Measurements from ENCODE around the gene CRYGS.
"Not testable (repeated sequence)": the region's sequence is repeated elsewhere in the genome, so short reads cannot be mapped to it uniquely, and the experiment has no call there.

The CRYGS gene

DNA sequence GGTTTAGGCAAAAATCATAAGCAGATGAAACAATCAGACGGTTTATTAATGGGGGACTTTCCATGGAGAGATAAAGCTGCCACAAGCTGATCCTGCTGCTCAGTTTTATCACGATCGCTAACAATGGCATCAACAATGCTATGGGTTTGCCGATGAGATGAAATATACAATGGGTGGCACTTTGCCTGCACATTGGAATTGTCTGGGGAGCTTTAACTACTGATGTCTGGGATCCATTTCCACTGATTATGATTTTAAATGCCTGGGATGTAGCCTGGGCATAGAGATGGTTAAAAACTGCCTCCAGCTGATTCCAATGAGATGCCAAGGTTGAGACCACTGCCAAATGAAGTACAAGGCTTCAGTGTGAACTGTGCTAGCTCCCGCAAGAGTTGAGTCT lies 30.8 kb downstream of the CRYGS start:
- H3K9ac ChIP-seq (ENCODE audit: low read length) = no peak overlapping the region
- H3K36me3 ChIP-seq (ENCODE audit: control insufficient read depth, low read depth, low read length) = no peaks in the 10 kb centered on the region
- H3K4me1 ChIP-seq (ENCODE audit: control insufficient read depth, low read depth, low read length) = peaks cover 6% of the 10 kb centered on the region
- H3K4me3 ChIP-seq (ENCODE audit: low read length) = no peak overlapping the region
- no peaks in the 10 kb centered on the region for H3K9me3 ChIP-seq (ENCODE audit: control insufficient read depth, low read depth, low read length)
- H3K27me3 ChIP-seq (ENCODE audit: control insufficient read depth, insufficient read depth, low read length) = no peaks in the 10 kb centered on the region
- H3K27ac ChIP-seq (ENCODE audit: low read length) = no peak overlapping the region

DNA sequence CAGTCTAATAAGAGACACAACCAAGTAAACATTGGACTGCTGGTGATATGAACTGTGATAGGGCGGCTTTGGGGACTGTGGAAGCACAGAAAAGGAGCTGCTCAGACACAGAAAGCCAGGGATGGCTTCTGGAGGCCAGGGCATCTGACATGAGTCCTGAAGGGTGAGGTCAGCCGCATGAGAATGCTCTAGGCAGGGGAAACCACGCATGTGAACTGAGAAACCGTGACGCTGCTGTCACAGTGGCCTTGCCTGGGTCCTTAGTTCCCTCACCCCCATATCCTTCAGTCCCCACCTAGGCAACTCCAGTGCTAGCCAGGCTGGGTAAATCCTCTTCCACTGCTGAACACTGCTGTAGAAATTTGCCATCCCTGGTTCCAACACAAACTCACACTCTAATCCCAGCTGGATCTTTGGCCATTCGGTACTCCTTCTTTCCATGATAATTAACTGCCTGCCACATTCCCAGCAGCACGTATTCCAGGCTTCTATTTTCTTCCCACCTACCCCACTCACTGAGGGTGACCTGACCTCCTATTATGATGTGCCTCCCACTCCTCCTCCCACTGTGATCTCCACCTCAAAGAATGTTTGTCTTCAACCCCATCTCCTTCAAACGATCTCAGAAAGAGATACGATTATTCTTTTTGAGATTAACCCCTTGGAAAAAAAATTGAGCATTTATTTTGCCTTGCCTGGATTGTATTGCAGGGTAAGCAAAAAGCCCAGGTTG lies 31.4 kb downstream of the CRYGS start:
- Histone ChIP-seq H3K27me3 (ENCODE audit: control insufficient read depth, insufficient read depth, low read length) (no peaks in the 10 kb centered on the region), H3K9ac (ENCODE audit: low read length) (no peak overlapping the region), H3K4me3 (ENCODE audit: low read length) (no peak overlapping the region), H3K27ac (ENCODE audit: low read length) (no peak overlapping the region), H3K36me3 (ENCODE audit: control insufficient read depth, low read depth, low read length) (no peaks in the 10 kb centered on the region), H3K9me3 (ENCODE audit: control insufficient read depth, low read depth, low read length) (no peaks in the 10 kb centered on the region), H3K4me1 (ENCODE audit: control insufficient read depth, low read depth, low read length) (peaks cover 6% of the 10 kb centered on the region)

DNA sequence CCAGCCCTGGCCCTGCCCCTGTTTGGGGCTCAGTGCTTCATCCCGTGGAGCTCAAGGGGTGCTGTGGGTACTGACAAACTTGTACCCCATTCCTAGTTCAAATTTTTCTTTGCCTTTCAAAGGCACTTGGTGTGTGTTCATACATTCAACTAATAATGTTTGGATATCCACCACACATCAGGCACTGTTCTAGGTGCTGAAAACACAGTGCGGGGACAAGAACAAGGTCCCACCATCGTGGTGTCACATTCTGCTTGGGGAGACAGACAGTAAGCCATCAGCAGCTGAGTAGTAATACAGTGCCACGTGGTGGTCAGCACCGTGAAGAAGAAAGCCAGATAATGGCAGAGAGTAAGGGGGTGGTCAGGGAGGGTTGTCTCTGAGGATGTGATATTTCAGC lies 32.5 kb downstream of the CRYGS start:
- Histone ChIP-seq H3K9ac (ENCODE audit: low read length) (no peak overlapping the region), H3K4me1 (ENCODE audit: control insufficient read depth, low read depth, low read length) (peaks cover 6% of the 10 kb centered on the region), H3K27ac (ENCODE audit: low read length) (no peak overlapping the region), H3K4me3 (ENCODE audit: low read length) (no peak overlapping the region), H3K9me3 (ENCODE audit: control insufficient read depth, low read depth, low read length) (no peaks in the 10 kb centered on the region), H3K36me3 (ENCODE audit: control insufficient read depth, low read depth, low read length) (no peaks in the 10 kb centered on the region), H3K27me3 (ENCODE audit: control insufficient read depth, insufficient read depth, low read length) (no peaks in the 10 kb centered on the region)

DNA sequence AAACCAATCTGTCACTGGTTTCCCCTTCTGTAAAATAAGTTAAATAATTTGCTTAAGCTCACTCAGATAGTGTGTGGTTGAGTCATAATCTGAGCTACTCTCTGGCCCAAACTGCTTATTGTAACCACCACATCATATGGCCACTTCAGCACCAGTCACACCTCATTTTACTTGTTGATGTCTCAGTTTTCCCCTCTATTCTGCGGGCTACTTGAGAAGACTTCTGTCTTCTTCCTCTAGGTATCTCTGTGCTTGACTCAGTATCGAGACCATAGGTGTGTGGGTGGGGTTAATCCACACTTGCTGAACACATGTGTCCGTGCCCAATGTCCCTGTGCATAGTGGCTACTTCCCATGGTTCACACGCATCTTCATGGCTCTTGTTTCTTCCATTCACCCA lies 32.9 kb downstream of the CRYGS start:
- Histone ChIP-seq H3K9me3 (ENCODE audit: control insufficient read depth, low read depth, low read length) (no peaks in the 10 kb centered on the region), H3K9ac (ENCODE audit: low read length) (no peak overlapping the region), H3K36me3 (ENCODE audit: control insufficient read depth, low read depth, low read length) (no peaks in the 10 kb centered on the region), H3K27me3 (ENCODE audit: control insufficient read depth, insufficient read depth, low read length) (no peaks in the 10 kb centered on the region), H3K4me1 (ENCODE audit: control insufficient read depth, low read depth, low read length) (peaks cover 6% of the 10 kb centered on the region), H3K4me3 (ENCODE audit: low read length) (no peak overlapping the region), H3K27ac (ENCODE audit: low read length) (no peak overlapping the region)

DNA sequence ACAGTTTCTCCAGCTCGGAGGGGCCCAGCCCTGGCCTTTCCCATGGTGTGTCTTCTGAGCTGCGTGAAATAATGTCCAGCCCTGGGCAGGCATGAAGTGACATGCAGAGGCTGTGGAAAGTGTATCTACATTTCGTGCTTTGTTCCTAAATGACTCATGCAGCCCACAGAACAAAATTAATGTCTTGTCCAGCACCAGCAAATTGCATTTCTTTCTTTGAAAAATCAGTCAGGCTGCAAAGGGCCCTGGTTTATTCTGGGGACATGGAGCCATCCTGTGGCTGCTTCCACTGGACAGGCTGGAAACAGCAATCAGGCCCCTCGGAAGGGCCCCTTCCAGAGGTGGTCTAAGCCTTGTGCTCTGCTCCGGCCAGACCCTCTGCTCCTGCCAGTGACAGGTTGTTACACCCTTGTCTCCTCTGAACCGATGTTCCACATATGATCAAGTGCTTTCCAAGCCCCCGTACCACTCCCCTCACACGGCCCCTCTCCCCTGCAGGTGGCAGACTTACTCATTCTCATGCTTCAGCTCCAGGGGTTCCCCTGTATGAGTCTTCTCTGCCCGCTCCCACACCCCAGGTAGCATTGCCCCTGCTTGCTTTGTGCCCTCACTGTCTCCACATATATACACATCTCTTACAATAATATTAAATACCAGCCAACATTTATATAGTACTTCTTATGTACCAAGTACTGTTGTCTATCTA lies 33.7 kb downstream of the CRYGS start:
- Histone ChIP-seq H3K4me3 (ENCODE audit: low read length) (no peak overlapping the region), H3K4me1 (ENCODE audit: control insufficient read depth, low read depth, low read length) (peaks cover 6% of the 10 kb centered on the region), H3K9me3 (ENCODE audit: control insufficient read depth, low read depth, low read length) (no peaks in the 10 kb centered on the region), H3K27me3 (ENCODE audit: control insufficient read depth, insufficient read depth, low read length) (no peaks in the 10 kb centered on the region), H3K27ac (ENCODE audit: low read length) (no peak overlapping the region), H3K9ac (ENCODE audit: low read length) (no peak overlapping the region), H3K36me3 (ENCODE audit: control insufficient read depth, low read depth, low read length) (no peaks in the 10 kb centered on the region)

DNA sequence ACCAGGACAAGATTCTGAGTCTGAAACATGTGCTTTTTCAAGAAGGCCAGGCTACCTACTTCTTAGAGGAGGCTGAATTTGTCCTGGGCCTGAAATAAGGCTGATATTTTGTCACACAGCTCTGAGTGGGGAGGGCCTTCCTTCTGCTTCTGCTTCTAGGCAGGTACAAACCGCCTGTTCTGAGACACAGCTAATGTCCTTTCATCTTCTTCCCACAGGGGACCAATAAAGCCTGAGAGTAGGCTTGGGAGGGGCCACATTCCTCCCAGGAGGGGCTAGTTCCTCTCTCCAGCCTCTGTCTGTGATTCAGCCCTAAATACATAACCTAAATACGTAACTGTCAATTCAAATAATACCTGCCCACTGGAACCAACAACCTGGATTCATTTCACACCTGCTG lies 34.8 kb downstream of the CRYGS start:
- no peaks in the 10 kb centered on the region for H3K9me3 ChIP-seq (ENCODE audit: control insufficient read depth, low read depth, low read length)
- no peaks in the 10 kb centered on the region for H3K27me3 ChIP-seq (ENCODE audit: control insufficient read depth, insufficient read depth, low read length)
- H3K36me3 ChIP-seq (ENCODE audit: control insufficient read depth, low read depth, low read length) = no peaks in the 10 kb centered on the region
- H3K9ac ChIP-seq (ENCODE audit: low read length) = no peak overlapping the region
- H3K4me1 ChIP-seq (ENCODE audit: control insufficient read depth, low read depth, low read length) = peaks cover 6% of the 10 kb centered on the region
- no peak overlapping the region for H3K4me3 ChIP-seq (ENCODE audit: low read length)
- H3K27ac ChIP-seq (ENCODE audit: low read length) = no peak overlapping the region

DNA sequence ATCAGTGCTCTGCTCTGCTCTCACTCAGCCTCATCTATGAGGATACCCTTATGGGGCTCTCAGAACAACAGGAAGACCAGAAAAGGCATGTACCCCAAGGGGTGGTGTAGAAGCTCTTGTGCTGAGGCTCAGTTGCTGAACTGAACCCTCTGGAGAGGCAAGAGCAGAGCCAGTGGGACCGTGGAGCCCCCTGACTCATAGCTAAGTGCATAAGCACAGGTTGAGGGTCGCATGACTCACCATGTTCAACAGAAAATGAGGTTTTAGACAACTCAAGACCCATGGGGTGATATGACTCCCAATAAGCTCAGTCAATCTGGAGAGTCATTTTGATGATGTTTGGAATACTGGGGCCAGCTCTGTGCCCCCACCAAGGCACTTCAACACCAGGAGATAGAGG lies 37.3 kb downstream of the CRYGS start:
- Histone ChIP-seq H3K36me3 (ENCODE audit: control insufficient read depth, low read depth, low read length) (no peaks in the 10 kb centered on the region), H3K9ac (ENCODE audit: low read length) (no peak overlapping the region), H3K9me3 (ENCODE audit: control insufficient read depth, low read depth, low read length) (no peaks in the 10 kb centered on the region), H3K27ac (ENCODE audit: low read length) (no peak overlapping the region), H3K27me3 (ENCODE audit: control insufficient read depth, insufficient read depth, low read length) (no peaks in the 10 kb centered on the region), H3K4me1 (ENCODE audit: control insufficient read depth, low read depth, low read length) (peaks cover 9% of the 10 kb centered on the region), H3K4me3 (ENCODE audit: low read length) (no peak overlapping the region)

DNA sequence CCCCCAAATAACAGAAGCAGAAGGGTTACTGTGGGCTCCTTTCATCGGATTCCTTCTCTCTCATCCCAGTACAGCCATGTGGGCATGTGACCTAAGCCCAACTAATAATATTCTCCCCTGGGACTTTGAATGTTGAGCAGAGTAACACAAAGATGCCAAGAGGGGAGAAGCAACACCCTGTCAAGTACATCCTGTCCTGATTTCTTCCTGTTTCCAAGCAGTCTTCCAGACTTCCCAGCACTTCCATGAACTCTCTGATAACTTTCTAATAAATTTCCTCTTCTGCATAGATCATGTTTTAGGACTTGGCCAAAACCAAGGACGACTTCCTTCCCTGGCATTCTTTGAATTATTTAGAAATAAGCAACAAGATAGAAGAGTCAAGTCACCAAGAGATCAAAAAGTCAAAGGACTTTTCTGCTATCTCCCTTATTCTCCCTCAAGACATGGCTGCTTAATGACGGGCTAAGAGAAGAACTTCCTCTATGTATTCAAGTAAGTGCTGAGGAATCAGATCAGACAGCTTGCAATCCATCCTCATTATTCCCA lies 37.9 kb downstream of the CRYGS start:
- Histone ChIP-seq H3K4me1 (ENCODE audit: control insufficient read depth, low read depth, low read length) (peaks cover 9% of the 10 kb centered on the region), H3K9me3 (ENCODE audit: control insufficient read depth, low read depth, low read length) (no peaks in the 10 kb centered on the region), H3K27me3 (ENCODE audit: control insufficient read depth, insufficient read depth, low read length) (no peaks in the 10 kb centered on the region), H3K36me3 (ENCODE audit: control insufficient read depth, low read depth, low read length) (no peaks in the 10 kb centered on the region), H3K27ac (ENCODE audit: low read length) (no peak overlapping the region), H3K4me3 (ENCODE audit: low read length) (no peak overlapping the region), H3K9ac (ENCODE audit: low read length) (no peak overlapping the region)

DNA sequence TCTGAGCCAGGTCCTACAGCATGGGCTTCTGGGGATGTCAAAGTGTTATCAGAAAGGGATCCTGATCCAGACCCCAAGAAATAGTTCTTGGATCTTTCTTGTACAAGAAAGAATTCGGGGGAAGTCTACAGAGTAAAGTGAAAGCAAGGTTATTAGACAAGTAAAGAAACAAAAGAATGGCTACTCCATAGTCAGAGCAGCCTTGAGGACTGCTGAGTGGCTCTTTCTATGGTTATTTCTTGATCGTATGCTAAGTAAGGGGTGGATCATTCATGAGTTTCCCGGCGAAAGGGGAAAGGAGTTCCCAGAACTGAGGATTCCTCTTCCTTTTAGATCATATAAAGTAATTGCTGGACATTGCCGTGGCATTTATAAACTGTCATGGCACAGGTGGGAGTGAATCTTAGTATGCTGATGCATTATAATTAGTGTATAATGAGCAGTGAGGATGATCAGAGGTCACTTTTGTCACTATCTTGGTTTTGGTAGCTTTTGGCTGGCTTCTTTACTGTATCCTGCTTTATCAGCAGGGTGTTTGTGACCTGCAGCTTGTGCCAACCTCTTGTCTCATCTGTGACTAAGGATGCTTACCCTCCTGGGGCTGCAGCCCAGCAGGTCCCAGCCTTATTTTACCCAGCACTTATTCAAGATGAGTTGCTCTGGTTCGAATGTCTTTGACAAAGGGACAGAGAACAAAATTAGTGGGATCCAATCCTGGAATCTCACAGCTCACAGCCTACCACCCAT lies 41.0 kb downstream of the CRYGS start:
- Histone ChIP-seq H3K9ac (ENCODE audit: low read length) (no peak overlapping the region), H3K36me3 (ENCODE audit: control insufficient read depth, low read depth, low read length) (no peaks in the 10 kb centered on the region), H3K4me3 (ENCODE audit: low read length) (no peak overlapping the region), H3K4me1 (ENCODE audit: control insufficient read depth, low read depth, low read length) (peaks cover 9% of the 10 kb centered on the region), H3K27ac (ENCODE audit: low read length) (no peak overlapping the region), H3K27me3 (ENCODE audit: control insufficient read depth, insufficient read depth, low read length) (no peaks in the 10 kb centered on the region), H3K9me3 (ENCODE audit: control insufficient read depth, low read depth, low read length) (no peaks in the 10 kb centered on the region)

DNA sequence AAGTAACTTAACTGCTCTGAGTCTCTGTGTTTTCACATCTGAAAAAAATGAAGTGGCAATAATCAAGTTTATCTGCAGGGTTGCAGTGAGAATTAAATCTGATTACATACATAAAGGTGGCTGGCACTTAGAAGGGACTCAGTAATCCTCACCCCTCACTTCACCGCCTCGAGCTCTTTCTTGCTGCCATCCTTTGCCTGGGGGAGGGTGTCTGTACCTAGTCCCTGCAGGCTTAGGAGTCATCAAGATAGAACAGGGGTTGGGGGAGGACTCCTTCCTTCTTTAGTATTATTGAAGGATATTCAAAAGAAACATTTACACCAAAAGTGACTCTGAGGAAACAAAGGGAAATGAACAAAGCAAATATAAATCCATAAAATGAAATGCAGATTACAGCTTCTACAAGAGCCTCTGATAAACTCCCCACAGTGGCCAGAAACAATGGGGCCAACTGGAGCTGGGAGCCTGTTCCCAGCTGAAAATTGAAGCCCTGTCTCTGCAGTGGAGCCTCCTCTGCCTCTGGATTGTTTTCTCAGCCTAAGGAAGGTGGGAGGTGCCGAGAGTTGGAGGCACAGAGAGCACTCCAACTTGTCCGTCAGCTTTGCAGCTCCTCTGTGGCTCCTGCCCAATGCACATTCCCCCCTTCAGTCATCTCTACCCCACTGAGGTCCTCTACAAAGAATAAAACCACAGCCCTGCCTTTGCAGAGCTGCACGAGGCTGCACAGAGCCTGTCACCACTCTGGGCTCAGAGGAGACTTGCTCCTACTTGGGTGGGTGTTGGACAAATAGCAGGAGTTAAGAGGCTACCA lies 41.8 kb downstream of the CRYGS start:
- Histone ChIP-seq H3K4me3 (ENCODE audit: low read length) (no peak overlapping the region), H3K9ac (ENCODE audit: low read length) (no peak overlapping the region), H3K27me3 (ENCODE audit: control insufficient read depth, insufficient read depth, low read length) (no peaks in the 10 kb centered on the region), H3K9me3 (ENCODE audit: control insufficient read depth, low read depth, low read length) (no peaks in the 10 kb centered on the region), H3K36me3 (ENCODE audit: control insufficient read depth, low read depth, low read length) (no peaks in the 10 kb centered on the region), H3K27ac (ENCODE audit: low read length) (no peak overlapping the region), H3K4me1 (ENCODE audit: control insufficient read depth, low read depth, low read length) (peaks cover 9% of the 10 kb centered on the region)

DNA sequence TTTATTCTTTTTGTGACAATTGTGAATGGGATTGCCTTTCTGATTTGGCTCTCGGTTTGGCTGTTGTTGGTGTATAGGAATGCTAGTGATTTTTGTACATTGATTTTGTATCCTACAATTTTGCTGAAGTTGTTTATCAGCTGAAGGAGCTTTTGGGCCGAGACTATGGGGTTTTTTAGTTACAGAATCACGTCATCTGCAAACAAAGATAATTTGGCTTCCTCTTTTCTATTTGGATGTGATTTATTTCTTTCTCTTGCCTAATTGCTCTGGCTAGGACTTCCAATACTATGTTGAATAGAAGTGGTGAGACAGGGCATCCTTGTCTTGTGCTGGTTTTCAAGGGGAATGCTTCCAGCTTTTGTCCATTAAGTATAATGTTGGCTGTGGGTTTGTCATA lies 44.2 kb downstream of the CRYGS start:
- not testable (repeated sequence) for H3K4me1 ChIP-seq (ENCODE audit: control insufficient read depth, low read depth, low read length); H3K27me3 ChIP-seq (ENCODE audit: control insufficient read depth, insufficient read depth, low read length)

More for the DNA sequence above, 44.2 kb downstream of the CRYGS start:
- not testable (repeated sequence) for H3K36me3 ChIP-seq (ENCODE audit: control insufficient read depth, low read depth, low read length); H3K9me3 ChIP-seq (ENCODE audit: control insufficient read depth, low read depth, low read length); H3K9ac ChIP-seq (ENCODE audit: low read length); H3K27ac ChIP-seq (ENCODE audit: low read length); H3K4me3 ChIP-seq (ENCODE audit: low read length)
